A549 treated with CORT108297 at 1 μM for 4 hours (cell line): ENCODE results near the gene BCORL1. TPM values are rescaled to one million over a fixed set of nuclear protein-coding genes. Genes with fewer than 3 reads are reported as not detected.

Source experiments
- total RNA-seq: library from RNA; stranded (reverse); fragments of 200-300 nt; extraction: Qiagen RNA extraction; gene quantifications from 5 replicates; pipeline ENCODE4 v1.2.3, GENCODE V29; 2022

The BCORL1 gene, protein sequence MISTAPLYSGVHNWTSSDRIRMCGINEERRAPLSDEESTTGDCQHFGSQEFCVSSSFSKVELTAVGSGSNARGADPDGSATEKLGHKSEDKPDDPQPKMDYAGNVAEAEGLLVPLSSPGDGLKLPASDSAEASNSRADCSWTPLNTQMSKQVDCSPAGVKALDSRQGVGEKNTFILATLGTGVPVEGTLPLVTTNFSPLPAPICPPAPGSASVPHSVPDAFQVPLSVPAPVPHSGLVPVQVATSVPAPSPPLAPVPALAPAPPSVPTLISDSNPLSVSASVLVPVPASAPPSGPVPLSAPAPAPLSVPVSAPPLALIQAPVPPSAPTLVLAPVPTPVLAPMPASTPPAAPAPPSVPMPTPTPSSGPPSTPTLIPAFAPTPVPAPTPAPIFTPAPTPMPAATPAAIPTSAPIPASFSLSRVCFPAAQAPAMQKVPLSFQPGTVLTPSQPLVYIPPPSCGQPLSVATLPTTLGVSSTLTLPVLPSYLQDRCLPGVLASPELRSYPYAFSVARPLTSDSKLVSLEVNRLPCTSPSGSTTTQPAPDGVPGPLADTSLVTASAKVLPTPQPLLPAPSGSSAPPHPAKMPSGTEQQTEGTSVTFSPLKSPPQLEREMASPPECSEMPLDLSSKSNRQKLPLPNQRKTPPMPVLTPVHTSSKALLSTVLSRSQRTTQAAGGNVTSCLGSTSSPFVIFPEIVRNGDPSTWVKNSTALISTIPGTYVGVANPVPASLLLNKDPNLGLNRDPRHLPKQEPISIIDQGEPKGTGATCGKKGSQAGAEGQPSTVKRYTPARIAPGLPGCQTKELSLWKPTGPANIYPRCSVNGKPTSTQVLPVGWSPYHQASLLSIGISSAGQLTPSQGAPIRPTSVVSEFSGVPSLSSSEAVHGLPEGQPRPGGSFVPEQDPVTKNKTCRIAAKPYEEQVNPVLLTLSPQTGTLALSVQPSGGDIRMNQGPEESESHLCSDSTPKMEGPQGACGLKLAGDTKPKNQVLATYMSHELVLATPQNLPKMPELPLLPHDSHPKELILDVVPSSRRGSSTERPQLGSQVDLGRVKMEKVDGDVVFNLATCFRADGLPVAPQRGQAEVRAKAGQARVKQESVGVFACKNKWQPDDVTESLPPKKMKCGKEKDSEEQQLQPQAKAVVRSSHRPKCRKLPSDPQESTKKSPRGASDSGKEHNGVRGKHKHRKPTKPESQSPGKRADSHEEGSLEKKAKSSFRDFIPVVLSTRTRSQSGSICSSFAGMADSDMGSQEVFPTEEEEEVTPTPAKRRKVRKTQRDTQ (N-terminal part only)
- 6.1 to 11.1 TPM (median 9.7 TPM) in 5 replicates for total RNA-seq

GRCh38 chrX:129982300-129983251 is at the start of gene BCORL1:
Gene BCORL1, plus strand, starts transcription at chrX:129982635. Its CDS starts 22,597 bp downstream, at chrX:130005232.

Other genes with a start within 250 kb of the BCORL1 start
- not detected in 5 replicates for gene XPNPEP2, start 243.7 kb upstream of the BCORL1 start, total RNA-seq
- not detected in 5 replicates for gene SASH3, start 202.7 kb upstream of the BCORL1 start, total RNA-seq
- 37.9 to 43.5 TPM (median 40.4 TPM) in 5 replicates for gene ZDHHC9, start 138.7 kb upstream of the BCORL1 start, total RNA-seq
- 40.8 to 59.7 TPM (median 43.6 TPM) in 5 replicates for gene UTP14A, start 76.5 kb upstream of the BCORL1 start, total RNA-seq
- 28.9 to 32.5 TPM (median 31.1 TPM) in 5 replicates for gene ELF4, start 127.9 kb downstream of the BCORL1 start, total RNA-seq
- gene AIFM1, start 183.2 kb downstream of the BCORL1 start, total RNA-seq = 67.7 to 73.8 TPM (median 73.0 TPM) in 5 replicates
- 0.10 to 0.31 TPM (median 0.20 TPM) in 5 replicates for gene RAB33A, start 189.3 kb downstream of the BCORL1 start, total RNA-seq